ENCODE measurements around the gene CNPY2.
A peak's percentile ranks its signal among the peaks of the same experiment; 100 is the strongest.
"Not testable (repeated sequence)": the region's sequence is repeated elsewhere in the genome, so short reads cannot be mapped to it uniquely, and the experiment has no call there.

CNPY2 gene

GRCh38 chr12:56297400-56297799 is 18.4 kb downstream of the CNPY2 start:
- DNase-seq = no peak

DNA sequence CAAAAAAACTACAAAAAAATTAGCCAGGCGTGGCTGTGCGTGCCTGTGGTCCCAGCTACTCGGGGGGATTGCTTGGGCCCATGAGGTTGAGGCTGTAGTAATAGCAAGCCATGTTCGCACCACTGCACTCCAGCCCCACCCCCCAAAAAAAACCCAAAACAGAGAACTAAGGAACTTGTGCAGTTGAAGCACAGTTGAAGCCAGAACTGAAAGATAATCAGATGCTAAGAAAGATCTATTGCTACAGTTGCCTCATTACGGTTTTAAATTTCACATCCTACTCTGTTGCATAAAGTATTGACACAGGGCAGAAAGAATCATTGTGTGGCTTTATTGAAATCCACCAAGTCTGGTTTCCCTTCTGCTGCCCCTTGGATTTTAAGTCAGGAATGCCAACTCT is 19.5 kb downstream of the CNPY2 start:
- DNase-seq = no peak

GRCh38 chr12:56293795-56294194 is 22.0 kb downstream of the CNPY2 start:
- no peak for DNase-seq

- DNase-seq = no peak
Observed at GRCh38 chr12:56288705-56289387, 26.9 kb downstream of the CNPY2 start.

DNA sequence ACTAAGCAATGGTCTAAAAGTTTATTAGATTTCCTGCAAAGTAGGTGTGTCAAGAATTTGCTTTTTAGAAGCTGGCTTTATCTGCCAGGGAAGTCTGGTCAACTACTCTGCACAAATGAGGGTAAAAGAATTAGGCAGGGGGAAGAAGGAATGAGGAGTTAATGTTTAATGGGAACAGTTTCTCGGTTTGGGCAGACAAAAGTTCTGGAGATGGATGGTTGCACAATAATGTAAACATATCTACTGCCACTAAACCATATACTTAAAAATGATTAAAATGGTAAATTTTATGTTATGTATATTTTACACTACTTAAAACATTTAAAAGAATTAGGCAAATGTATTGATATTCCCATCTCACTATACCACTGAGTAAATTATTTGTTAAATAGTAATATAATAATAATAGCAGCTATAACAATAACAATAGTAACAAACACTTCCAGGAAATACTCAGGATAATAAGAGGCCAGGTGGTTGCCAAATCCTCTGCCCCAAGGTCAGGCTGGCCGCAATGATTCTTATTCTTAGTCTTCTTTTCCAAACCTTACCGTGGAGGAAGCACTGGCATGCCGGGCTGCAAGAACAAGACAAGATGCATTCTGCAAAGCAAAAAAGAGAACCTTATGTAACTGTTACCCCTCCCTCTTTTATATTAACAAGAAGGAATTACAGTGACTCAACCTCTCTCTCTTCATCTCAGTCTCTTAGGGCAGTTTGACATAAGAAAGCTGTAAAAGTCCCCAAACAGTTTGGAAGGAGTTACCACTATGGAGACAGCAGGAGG is 29.6 kb downstream of the CNPY2 start:
- no peak for DNase-seq

- DNase-seq = not testable (repeated sequence)
Observed at GRCh38 chr12:56284263-56284662, 31.5 kb downstream of the CNPY2 start.

DNA sequence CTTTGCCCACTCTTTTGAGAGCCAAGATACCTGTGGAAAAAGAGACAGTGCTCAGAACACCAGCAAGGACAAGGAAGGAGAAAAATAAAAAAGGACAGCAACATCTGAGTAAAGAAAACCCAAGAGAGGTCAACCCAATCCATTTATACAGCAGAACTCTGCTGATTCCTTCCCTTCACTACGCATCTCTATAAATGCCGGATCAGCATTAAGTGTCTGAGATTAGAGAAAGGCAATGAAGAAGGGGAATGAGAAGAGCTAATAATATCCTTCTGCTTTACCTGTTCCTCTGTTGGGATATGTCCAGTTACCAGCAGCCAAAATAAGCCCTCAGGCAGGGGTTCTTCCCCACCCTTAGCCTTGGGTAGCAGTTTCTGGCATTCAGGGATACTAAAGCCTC is 33.2 kb downstream of the CNPY2 start:
- DNase-seq = no peak

GRCh38 chr12:56282030-56282429 is 33.8 kb downstream of the CNPY2 start:
- DNase-seq = no peak

- DNase-seq = no peak
Observed at GRCh38 chr12:56280849-56281248, 34.9 kb downstream of the CNPY2 start.

- DNase-seq = no peak
Observed at GRCh38 chr12:56278905-56279304, 36.9 kb downstream of the CNPY2 start.

- DNase-seq = no peak
Observed at GRCh38 chr12:56274299-56274698, 41.5 kb downstream of the CNPY2 start.

DNA sequence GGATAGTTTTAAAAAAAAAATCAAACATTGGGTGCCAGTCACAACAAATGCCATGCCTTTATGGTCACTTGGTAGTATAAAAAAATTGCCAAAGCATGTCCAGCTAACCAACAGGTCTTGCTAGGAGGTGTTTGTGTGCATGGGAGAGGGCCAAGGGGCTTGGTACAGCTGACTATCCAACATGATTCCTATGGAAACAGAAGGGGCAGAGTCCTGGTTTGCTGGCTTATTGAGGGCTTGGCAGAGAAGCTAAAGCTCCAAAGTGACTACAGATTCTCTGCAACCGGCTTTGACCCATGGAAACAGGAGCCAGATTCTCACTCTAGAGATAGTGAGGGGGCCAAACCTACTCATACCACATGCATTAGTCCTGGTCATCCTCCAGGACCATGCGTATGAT is 43.3 kb downstream of the CNPY2 start:
- not testable (repeated sequence) for DNase-seq

GRCh38 chr12:56271031-56271430 is 44.8 kb downstream of the CNPY2 start:
- DNase-seq = no peak

DNA sequence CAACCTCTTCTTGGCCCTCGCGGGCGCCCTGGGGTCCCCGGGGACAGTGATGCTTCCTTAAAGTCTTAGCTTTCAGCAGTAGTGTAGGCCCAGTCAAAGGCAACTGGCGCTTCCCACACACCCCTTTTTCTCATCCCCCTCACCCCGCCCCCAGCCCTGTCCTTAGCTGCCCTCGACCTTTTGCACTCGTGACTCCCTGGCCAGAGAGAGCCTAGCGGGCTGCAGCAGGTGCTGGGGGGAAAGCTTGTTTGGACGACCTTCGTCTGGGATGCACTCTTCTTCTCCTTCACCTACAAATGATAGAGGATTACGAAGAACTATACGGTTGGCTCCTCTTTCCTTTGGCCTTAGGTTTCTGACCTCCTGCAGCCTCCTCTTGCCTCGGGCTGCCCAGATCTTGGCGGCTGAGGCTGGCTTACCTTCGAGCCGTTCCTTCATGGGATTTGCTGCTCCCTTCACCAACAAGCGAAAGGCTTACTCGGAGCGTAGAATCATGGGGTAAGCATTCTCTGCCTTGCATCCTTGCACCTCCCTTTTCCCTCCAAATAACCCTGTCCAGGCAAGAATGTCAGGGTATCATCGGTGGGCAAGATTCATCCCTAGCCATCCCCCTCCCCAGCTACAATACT is 48.2 kb downstream of the CNPY2 start:
- DNase-seq = no peak

- DNase-seq = peak; percentile 56
Observed at GRCh38 chr12:56266693-56267442, 48.9 kb downstream of the CNPY2 start, which contains the start of gene COQ10A. Gene COQ10A (plus strand): TSS chr12:56266942. CDS start chr12:56267119, 177 bp downstream.

DNA sequence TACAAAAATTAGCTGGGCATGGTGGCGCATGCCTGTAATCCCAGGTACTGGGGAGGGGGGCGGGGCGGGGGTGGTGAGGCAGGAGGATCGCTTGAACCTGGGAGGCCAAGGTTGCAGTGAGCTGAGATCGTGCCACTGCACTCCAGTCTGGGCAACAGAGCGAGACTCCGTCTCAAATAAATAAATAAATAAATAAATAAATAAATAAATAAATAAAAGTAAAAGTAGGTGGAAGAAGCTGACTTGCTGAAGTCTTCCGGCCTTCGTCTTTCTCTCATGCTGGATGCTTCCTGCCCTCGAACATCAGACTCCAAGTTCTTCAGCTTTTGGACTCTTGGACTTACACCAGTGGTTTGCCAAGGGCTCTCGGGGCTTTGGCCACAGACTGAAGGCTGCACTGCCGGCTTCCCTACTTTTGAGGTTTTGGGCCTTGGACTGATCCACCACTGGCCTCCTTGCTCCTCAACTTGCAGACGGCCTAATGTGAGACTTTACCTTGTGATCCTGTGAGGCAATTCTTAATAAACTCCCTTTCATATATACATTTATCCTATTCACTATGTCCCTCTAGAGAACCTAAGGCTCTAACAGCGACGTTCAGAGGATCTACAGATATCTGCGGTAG is 49.6 kb downstream of the CNPY2 start:
- not testable (repeated sequence) for DNase-seq

GRCh38 chr12:56262955-56263354 is 52.8 kb downstream of the CNPY2 start:
- not testable (repeated sequence) for DNase-seq

- no peak for DNase-seq
Observed at GRCh38 chr12:56261503-56262232, 54.1 kb downstream of the CNPY2 start.

GRCh38 chr12:56260921-56261320 is 54.9 kb downstream of the CNPY2 start:
- no peak for DNase-seq

DNA sequence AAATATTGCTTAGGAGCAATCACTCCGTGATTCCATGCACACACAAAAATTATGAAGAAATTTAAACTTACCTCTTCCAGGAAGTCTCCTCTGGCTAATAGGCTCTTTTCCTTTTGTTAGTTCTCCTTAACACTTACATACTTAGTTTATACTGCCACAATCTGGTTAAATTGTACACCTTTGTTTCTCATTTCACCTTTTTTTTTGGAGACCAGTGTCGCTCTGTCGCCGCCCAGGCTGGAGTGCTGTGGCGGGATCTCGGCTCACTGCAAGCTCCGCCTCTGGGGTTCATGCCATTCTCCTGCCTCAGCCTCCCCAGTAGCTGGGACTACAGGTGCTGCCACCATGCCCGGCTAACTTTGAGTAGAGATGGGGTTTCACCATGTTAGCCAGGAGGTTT is 55.4 kb downstream of the CNPY2 start:
- DNase-seq = no peak

All from NCI-H2029 treated with DMSO at 0.1 percent for 48 hours (cell line).